Activated T-cell treated with anti-CD3 and anti-CD28 coated beads, Interleukin-2, amount 50 U/mL, for 72 hours (primary cell): ENCODE results near the gene ANO3. TPM values are rescaled to one million over a fixed set of nuclear protein-coding genes. Genes with fewer than 3 reads are reported as not detected.
"Not testable (repeated sequence)": the region's sequence is repeated elsewhere in the genome, so short reads cannot be mapped to it uniquely, and the experiment has no call there.

Experiments
- ATAC-seq, 2 donors: fragments of 150-1000 bp; cut with Tn5 transposase; replicated peaks in 1 of 2; 2 replicates each; pipeline ENCODE4 v1.10.0; 2021; ENCODE audit warnings: moderate library complexity in 2 of 2, mild to moderate bottlenecking in 1 of 2
- DNase-seq, 2 donors: peaks; one replicate each; pipeline ENCODE4 v3.0.0; 2021 to 2022; ENCODE audit warnings: mixed read lengths in 1 of 2
- H3K27ac Mint-ChIP-seq: one replicate; pipeline ENCODE4 v1.8.0; 2022; ENCODE audit warnings: mild to moderate bottlenecking, moderate library complexity, mixed read lengths
- H3K27me3 Mint-ChIP-seq: one replicate; pipeline ENCODE4 v1.8.0; 2022; ENCODE audit warnings: low read depth, mixed read lengths
- H3K36me3 Mint-ChIP-seq, 2 donors: one replicate each; pipeline ENCODE4 v1.8.0; 2022; ENCODE audit warnings: mixed read lengths in 2 of 2, mild to moderate bottlenecking in 1 of 2; ENCODE audit not compliant: insufficient read depth in 2 of 2
- H3K4me1 Mint-ChIP-seq: one replicate; pipeline ENCODE4 v1.8.0; 2022; ENCODE audit warnings: low read depth, mixed read lengths
- H3K4me3 Mint-ChIP-seq, 2 donors: one replicate each; pipeline ENCODE4 v1.8.0; 2022; ENCODE audit warnings: mild to moderate bottlenecking in 2 of 2, mixed read lengths in 2 of 2, moderate library complexity in 2 of 2
- H3K9me3 Mint-ChIP-seq, 2 donors: one replicate each; pipeline ENCODE4 v1.8.0; 2022; ENCODE audit warnings: mixed read lengths in 2 of 2
- total RNA-seq, 2 donors: library from RNA; stranded (reverse); gene quantifications; one replicate each; pipeline ENCODE4 v1.2.3, GENCODE V29; 2022

The ANO3 gene
- total RNA-seq, 2 donors from 2014 or later: not detected

DNA sequence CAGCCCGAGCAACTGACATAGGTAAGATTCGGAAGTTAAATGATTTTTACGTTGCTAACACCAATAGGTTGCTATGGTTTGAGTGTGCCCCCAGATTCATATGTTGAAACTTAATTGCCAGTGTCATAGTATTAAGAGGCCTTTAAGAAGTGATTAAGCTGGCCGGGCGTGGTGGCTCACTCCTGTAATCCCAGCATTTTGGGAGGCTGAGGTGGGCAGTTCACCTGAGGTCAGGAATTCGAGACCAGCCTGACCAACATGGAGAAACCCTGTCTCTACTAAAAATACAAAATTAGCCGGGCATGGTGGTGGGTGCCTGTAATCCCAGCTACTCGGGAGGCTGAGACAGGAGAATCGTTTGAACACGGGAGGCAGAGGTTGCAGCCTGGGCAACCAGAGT, 311.4 kb downstream of the ANO3 start:
- H3K4me3 Mint-ChIP-seq, H3K27me3 Mint-ChIP-seq, H3K4me1 Mint-ChIP-seq, DNase-seq, H3K9me3 Mint-ChIP-seq, H3K36me3 Mint-ChIP-seq, ATAC-seq, H3K27ac Mint-ChIP-seq: not testable (repeated sequence)

DNA sequence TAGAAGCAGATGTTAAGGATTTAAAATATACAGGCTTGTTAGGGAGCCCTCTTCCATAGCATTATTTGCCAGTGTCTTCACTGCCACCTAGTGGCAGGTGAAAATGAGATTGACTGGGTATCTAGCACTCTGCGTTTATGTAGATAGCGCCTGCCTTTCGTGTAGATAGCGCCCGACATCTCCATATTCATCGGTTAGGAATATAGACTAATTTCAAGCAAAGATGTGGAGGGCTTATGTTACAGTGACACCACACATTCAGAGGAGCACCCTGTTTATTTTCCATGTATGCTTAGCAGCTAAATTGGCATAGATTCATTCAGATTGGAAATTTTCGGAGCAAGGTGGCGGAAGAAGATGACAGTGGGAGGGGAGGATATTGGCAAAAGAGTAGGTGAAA, 318.0 kb downstream of the ANO3 start:
- H3K27me3 Mint-ChIP-seq: no peaks in the 10 kb centered on the region
- H3K9me3 Mint-ChIP-seq: no peaks in the 10 kb centered on the region
- DNase-seq (peak; percentile 19 to 27), ATAC-seq (peak in 1 of 2 donors; percentile 60)
- no peaks in the 10 kb centered on the region for H3K4me1 Mint-ChIP-seq
- no peaks in the 10 kb centered on the region for H3K36me3 Mint-ChIP-seq
- H3K4me3 Mint-ChIP-seq: no peak overlapping the region
- no peak overlapping the region for H3K27ac Mint-ChIP-seq

DNA sequence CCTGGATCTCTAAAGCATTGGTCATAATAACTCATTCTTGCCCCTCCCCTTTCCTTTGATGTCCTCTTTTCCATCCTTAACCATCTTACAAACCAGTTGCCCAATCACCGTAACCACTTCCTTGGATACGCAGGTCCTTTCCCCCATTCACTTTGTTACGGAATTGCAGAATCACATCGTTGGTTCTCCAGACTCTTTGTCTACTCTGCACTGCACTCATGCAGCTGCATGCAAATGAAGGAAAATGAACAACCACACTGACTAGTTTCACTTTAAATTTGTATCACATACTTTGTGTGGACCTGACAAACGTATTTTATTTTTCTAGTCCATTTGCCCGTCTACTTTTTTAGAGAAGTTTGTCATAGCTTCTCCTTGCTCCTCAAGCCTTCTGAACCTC, 320.0 kb downstream of the ANO3 start:
- Mint-ChIP-seq H3K4me3 (no peak overlapping the region), H3K36me3 (no peaks in the 10 kb centered on the region), H3K9me3 (no peaks in the 10 kb centered on the region), H3K27ac (no peak overlapping the region), H3K27me3 (no peaks in the 10 kb centered on the region), H3K4me1 (no peaks in the 10 kb centered on the region)
- no peak for ATAC-seq
- no peak for DNase-seq

DNA sequence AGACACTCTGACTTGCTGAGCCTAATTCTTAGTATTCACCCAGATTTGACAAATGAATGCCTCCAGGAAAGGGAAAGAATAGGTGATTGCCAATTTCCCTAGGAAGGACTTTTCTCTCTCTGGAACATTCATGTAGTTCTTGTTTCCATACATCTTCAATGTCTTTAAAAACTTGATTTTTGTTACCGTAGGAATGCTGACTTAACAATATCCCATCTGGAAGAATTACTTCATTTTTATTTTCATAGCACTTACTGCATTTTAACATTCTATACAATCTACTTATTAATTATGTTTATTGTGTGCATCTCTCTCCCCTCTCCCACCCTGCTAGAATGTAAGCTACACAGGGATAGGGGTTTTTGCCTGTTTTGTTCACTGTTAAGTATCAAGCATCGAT, 323.4 kb downstream of the ANO3 start:
- Mint-ChIP-seq H3K27ac (no peak overlapping the region), H3K4me1 (no peaks in the 10 kb centered on the region), H3K9me3 (peaks cover 0 to 4% of the 10 kb centered on the region in 2 donors), H3K36me3 (no peaks in the 10 kb centered on the region), H3K4me3 (no peak overlapping the region), H3K27me3 (no peaks in the 10 kb centered on the region)
- DNase-seq: no peak
- no peak for ATAC-seq

DNA sequence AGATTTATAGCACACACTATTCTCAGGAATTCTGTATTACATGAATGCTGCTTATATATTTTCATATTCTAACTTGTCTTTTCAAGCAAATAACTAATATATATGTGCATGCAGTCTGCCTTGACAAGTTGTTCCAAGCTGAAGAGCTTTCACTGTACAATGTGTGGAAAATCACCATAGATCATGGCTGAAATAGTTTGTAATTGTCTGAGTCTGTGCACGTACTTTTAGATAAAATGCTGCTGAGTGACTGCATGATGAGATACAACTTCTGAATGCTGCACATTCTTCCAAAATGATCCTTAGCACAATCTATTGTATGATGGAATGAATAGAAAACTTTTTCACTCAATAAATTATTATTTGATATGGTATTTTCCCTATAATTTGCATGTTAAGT, 331.0 kb downstream of the ANO3 start:
- H3K4me3 Mint-ChIP-seq: no peak overlapping the region
- H3K9me3 Mint-ChIP-seq: peaks cover 0 to under 1% of the 10 kb centered on the region in 2 donors
- no peak overlapping the region for H3K27ac Mint-ChIP-seq
- DNase-seq (no peak), ATAC-seq (no peak)
- H3K36me3 Mint-ChIP-seq: no peaks in the 10 kb centered on the region
- H3K27me3 Mint-ChIP-seq: no peaks in the 10 kb centered on the region
- H3K4me1 Mint-ChIP-seq: no peaks in the 10 kb centered on the region

DNA sequence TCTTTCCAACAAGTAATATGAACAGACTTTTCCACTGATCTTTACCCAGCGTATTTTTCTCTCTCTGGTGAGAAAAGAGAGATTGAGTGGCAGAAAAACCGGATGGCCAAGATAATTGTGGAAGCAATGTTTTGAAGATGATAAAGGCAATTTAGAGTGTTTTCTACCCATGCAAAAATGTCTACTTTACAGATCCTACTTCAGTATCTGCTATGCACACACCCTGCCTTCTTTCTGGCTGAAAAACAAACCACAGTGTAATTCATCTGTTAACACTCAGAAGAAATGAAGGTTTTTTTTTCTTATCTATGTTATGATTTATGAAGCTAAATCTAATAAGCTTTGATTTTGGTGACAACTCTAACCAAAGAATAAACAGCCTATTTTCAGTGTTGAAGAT, 333.1 kb downstream of the ANO3 start:
- Mint-ChIP-seq H3K9me3 (peaks cover 0 to 2% of the 10 kb centered on the region in 2 donors), H3K4me1 (no peaks in the 10 kb centered on the region), H3K27ac (no peak overlapping the region), H3K27me3 (no peaks in the 10 kb centered on the region), H3K36me3 (no peaks in the 10 kb centered on the region), H3K4me3 (no peak overlapping the region)
- no peak for DNase-seq
- ATAC-seq: no peak

DNA sequence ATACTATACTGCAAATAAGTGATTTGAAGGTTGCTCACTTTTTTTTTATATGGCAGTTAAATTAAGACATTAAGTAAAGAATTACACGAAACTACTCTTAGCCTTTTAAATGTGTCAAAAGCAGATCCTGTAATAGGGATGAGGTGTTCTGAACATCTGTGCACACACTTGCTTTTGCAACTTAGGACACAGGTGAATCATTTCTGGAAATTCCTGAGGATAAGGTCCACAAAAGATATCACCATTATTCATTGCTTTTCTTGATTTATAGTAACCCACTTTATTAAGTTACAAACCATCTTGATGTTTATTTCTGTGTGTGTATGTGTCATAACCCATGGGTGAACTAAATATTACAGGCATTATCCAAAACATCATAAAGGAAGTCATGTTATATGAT, 334.0 kb downstream of the ANO3 start:
- H3K36me3 Mint-ChIP-seq: no peaks in the 10 kb centered on the region
- peaks cover 0 to 2% of the 10 kb centered on the region in 2 donors for H3K9me3 Mint-ChIP-seq
- H3K27me3 Mint-ChIP-seq: no peaks in the 10 kb centered on the region
- DNase-seq (no peak), ATAC-seq (no peak)
- H3K4me3 Mint-ChIP-seq: no peak overlapping the region
- no peaks in the 10 kb centered on the region for H3K4me1 Mint-ChIP-seq
- no peak overlapping the region for H3K27ac Mint-ChIP-seq

DNA sequence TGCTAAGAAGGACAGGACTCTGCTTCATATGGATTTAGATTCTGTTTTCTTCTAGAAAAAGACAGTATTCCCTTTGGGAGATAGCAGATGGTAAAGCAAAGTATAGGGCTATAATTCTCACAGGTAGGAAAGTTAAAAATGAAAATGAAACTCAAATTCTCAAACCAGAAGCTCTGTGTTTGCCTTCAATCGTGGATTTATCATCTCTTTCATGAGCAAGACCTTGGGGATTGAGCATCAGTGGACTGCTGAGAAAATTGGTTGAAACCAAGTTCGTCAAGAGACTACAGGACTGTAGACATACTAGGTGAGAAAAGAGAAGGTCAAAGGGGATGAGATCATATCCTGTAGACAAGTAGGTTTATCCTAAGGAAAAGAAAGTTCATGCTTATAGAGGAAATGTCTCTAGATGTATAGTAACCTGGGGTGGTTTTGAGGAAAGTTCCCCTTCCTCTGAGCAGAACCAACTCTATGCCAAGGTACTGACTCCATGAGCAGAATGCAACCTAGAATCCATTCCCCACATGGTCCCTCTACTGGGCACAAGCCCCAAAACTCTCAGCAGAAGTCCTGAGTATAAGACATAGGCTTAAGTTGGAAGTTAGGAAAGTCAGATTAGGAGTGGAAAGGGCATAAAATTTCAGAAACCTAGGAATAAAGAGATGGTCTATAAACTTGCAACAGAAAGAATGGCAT, 343.5 kb downstream of the ANO3 start:
- Mint-ChIP-seq H3K36me3 (no peaks in the 10 kb centered on the region), H3K9me3 (peaks cover 3 to 4% of the 10 kb centered on the region in 2 donors), H3K27me3 (no peaks in the 10 kb centered on the region), H3K27ac (no peak overlapping the region), H3K4me3 (no peak overlapping the region), H3K4me1 (no peaks in the 10 kb centered on the region)
- DNase-seq: no peak
- no peak for ATAC-seq

DNA sequence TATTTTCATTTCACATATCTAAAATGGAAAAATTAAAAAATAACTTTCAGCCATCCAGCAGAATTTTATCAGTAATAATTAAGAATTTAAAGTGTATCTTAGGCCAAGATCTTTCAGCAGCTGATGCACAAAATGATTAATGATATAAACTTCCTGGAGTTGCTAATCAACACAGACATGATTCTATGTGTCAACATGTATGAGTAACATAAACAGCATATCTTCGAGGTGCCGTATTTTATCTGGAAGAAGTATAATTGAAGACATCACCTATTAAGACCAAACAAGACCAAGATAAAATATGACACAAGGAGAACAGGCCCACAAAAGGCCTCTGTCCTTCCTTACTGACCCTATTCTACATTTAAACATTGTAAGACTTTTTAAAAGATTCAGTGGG, 344.7 kb downstream of the ANO3 start:
- Mint-ChIP-seq H3K4me1 (no peaks in the 10 kb centered on the region), H3K36me3 (no peaks in the 10 kb centered on the region), H3K27me3 (no peaks in the 10 kb centered on the region), H3K27ac (no peak overlapping the region), H3K9me3 (peaks cover 3 to 4% of the 10 kb centered on the region in 2 donors), H3K4me3 (no peak overlapping the region)
- DNase-seq (no peak), ATAC-seq (no peak)

DNA sequence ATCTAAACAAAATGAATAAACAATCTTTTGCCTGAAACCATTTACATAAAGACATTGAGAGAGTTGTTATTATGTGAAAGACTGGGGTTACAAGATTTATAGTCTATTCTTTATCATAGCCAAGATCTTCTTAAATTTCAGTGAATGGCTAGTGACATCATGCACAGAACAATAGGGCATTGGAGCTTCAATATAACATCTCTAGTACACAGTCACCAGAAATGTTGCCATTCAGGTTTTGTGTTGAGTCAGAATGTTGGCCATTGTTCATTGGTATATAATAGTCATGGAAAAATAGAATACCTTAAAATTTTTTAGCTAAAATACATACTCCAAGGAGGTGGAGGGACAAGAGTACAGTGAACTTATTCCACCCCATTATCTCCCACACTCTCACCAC, 345.6 kb downstream of the ANO3 start:
- Mint-ChIP-seq H3K4me3 (no peak overlapping the region), H3K36me3 (no peaks in the 10 kb centered on the region), H3K27ac (no peak overlapping the region), H3K9me3 (peaks cover 3 to 4% of the 10 kb centered on the region in 2 donors), H3K27me3 (no peaks in the 10 kb centered on the region), H3K4me1 (no peaks in the 10 kb centered on the region)
- DNase-seq: no peak
- no peak for ATAC-seq

DNA sequence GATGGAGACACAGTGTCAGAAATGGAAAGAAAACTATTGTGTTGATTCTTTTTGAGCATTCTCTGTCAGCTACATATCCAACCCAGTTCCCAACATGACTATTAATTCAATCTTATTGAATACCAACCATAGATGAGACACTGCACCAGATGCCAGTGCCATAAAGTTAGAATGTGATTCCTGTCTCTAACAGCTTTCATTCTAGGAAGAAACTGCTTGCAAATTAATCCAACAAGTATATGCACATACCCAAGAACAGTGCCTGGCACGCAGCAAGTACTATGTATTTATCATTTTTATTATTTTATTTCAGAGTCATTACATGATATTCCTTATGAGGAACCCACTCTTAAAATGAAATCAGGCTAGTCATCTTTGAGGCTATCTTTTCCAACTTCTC, 355.4 kb downstream of the ANO3 start:
- H3K27me3 Mint-ChIP-seq: no peaks in the 10 kb centered on the region
- H3K27ac Mint-ChIP-seq: no peak overlapping the region
- no peaks in the 10 kb centered on the region for H3K36me3 Mint-ChIP-seq
- H3K4me3 Mint-ChIP-seq: no peak overlapping the region
- H3K4me1 Mint-ChIP-seq: no peaks in the 10 kb centered on the region
- no peak for DNase-seq
- H3K9me3 Mint-ChIP-seq: peaks cover 0 to 1% of the 10 kb centered on the region in 2 donors
- ATAC-seq: no peak

DNA sequence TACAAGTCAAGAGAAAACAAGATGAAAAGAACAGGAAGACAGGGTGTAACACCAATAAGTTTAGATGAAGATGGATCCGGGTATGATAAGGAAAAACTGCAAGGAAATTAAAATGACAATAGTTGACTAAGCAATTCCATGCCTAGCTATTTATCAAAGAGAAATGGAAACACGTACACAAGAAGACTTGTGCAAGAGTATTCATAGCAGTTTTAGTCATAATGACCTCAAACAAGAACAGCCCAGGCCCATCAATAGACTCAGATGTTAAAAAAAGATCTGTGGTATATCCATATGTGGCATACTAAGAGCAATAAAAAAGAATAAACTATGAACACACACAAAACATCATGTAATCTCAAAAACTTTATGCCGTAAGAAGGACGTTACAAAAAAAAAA, 356.8 kb downstream of the ANO3 start:
- Mint-ChIP-seq H3K36me3 (no peaks in the 10 kb centered on the region), H3K27me3 (no peaks in the 10 kb centered on the region), H3K9me3 (peaks cover 0 to 1% of the 10 kb centered on the region in 2 donors), H3K27ac (no peak overlapping the region), H3K4me3 (no peak overlapping the region), H3K4me1 (no peaks in the 10 kb centered on the region)
- no peak for ATAC-seq
- no peak for DNase-seq

DNA sequence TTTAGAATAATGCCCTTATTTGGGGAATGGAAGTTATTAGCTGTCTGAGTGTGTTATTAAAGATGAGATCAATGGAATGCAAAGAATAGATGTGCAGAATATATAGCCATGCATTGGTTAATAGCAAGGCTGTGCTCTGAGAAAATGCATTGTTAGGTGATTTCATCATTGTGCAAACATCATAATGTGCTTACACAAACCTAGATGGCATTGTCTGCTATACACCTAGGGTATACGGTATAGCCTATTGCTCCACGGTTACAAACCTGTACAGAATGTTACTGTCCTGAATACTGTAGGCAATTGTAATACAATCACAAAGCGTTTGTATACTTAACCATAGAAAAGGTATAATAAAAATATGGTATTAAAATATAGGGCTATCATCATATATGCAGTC, 364.4 kb downstream of the ANO3 start:
- H3K27me3 Mint-ChIP-seq: no peaks in the 10 kb centered on the region
- H3K27ac Mint-ChIP-seq: no peak overlapping the region
- no peak overlapping the region for H3K4me3 Mint-ChIP-seq
- H3K4me1 Mint-ChIP-seq: no peaks in the 10 kb centered on the region
- no peak for DNase-seq
- no peaks in the 10 kb centered on the region for H3K36me3 Mint-ChIP-seq
- H3K9me3 Mint-ChIP-seq: peaks cover 0 to 4% of the 10 kb centered on the region in 2 donors
- ATAC-seq: no peak

DNA sequence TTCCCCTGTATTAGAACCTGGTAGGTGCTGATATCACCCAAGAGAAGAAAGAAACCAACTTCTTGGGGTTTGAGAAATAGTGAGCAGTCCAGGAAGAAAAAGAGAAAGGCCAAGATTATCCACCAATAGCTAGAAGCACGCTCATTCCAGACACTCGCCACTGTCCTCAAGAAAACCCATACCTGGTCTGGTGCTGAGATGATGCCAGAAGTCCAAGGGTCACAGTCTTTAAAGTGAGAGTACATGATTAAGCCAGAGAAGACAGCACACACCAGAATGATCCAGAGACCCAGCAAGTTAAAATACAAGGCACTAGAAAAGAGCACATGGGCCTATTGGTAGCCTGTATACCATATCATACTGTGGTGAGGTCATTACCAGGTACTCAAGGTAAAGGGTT, 366.3 kb downstream of the ANO3 start:
- no peaks in the 10 kb centered on the region for H3K4me1 Mint-ChIP-seq
- no peak for DNase-seq
- no peak overlapping the region for H3K27ac Mint-ChIP-seq
- ATAC-seq: no peak
- H3K27me3 Mint-ChIP-seq: no peaks in the 10 kb centered on the region
- H3K36me3 Mint-ChIP-seq: no peaks in the 10 kb centered on the region
- peaks cover 0 to 4% of the 10 kb centered on the region in 2 donors for H3K9me3 Mint-ChIP-seq
- H3K4me3 Mint-ChIP-seq: no peak overlapping the region
